Esophagus squamous epithelium (tissue), 5 donors: ENCODE data around the gene NAA60. TPM values are rescaled to one million over a fixed set of nuclear protein-coding genes. Genes with fewer than 3 reads are reported as not detected.

Experiments used
- DNase-seq: peaks from one replicate; lab custom pipeline; 2025; lab: John Stamatoyannopoulos, UW
- H3K27ac ChIP-seq, 4 donors: fragments of 200-600 bp; sonication (generic); one replicate each; pipeline ENCODE4 v1.5.1; 2016 to 2019; ENCODE audit warnings: mild to moderate bottlenecking in 1 of 4
- H3K27me3 ChIP-seq, 4 donors: fragments of 200-600 bp; sonication (generic); 1 replicate in 3 of 4; 2 replicates in 1 of 4; pipeline versions ENCODE4 v1.5.1 to v1.6.0; 2017 to 2021; ENCODE audit warnings: antibody characterized with exemption in 1 of 4
- H3K36me3 ChIP-seq, 3 donors: fragments of 200-600 bp; sonication (generic); one replicate each; pipeline ENCODE4 v1.5.1; 2016 to 2019
- H3K4me1 ChIP-seq, 3 donors: fragments of 200-600 bp; sonication (generic); one replicate each; pipeline ENCODE4 v1.5.1; 2017 to 2019
- H3K4me3 ChIP-seq, 4 donors: fragments of 200-600 bp; sonication (generic); 1 replicate in 3 of 4; 2 replicates in 1 of 4; pipeline ENCODE4 v1.5.1; 2016 to 2019; ENCODE audit warnings: mild to moderate bottlenecking in 2 of 4, moderate library complexity in 1 of 4
- H3K9me3 ChIP-seq, 3 donors: fragments of 200-600 bp; sonication (generic); one replicate each; pipeline ENCODE4 v1.5.1; 2016 to 2019
- POLR2A ChIP-seq, 4 donors: fragments of 450-650 bp; IDR thresholded peaks; one replicate each; pipeline ENCODE4 v1.6.1; 2017; ENCODE audit warnings: antibody characterized with exemption in 4 of 4, mild to moderate bottlenecking in 4 of 4, moderate library complexity in 3 of 4
- WGBS, 2 donors: methylation state at CpG; one replicate each; pipeline ENCODE4 v1.1.5; 2018; 5-methylcytosine and 5-hydroxymethylcytosine counted together
- intact Hi-C: fragments of 100-400 bp; cut with DNase I; formaldehyde crosslinking; loops from one replicate; pipeline ENCODE4 v1.15.0; 2022
- total RNA-seq, 4 donors: library from RNA; depleted of rRNA; stranded (reverse); fragments of >200 nt; gene quantifications; one replicate each; pipeline ENCODE4 v1.1.0, GENCODE V29; 2016
- TF ChIP-seq, protein P1 (sequence below), 6 experiments: fragments of 450-650 bp in 4 of 6; fragments of 200-600 bp in 2 of 6; sonication (generic) in 2 of 6; IDR thresholded peaks; one replicate each; pipeline ENCODE4 v1.5.1; 2016 to 2019; ENCODE audit warnings: antibody characterized with exemption in 6 of 6, mild to moderate bottlenecking in 4 of 6, moderate library complexity in 4 of 6
- donor health status: DM: yes; HTN: yes; CAD: no.

The NAA60 gene
- total RNA-seq, 4 donors from 2014 or later, result 21.0 to 31.6 (median 23.7) TPM

DNA sequence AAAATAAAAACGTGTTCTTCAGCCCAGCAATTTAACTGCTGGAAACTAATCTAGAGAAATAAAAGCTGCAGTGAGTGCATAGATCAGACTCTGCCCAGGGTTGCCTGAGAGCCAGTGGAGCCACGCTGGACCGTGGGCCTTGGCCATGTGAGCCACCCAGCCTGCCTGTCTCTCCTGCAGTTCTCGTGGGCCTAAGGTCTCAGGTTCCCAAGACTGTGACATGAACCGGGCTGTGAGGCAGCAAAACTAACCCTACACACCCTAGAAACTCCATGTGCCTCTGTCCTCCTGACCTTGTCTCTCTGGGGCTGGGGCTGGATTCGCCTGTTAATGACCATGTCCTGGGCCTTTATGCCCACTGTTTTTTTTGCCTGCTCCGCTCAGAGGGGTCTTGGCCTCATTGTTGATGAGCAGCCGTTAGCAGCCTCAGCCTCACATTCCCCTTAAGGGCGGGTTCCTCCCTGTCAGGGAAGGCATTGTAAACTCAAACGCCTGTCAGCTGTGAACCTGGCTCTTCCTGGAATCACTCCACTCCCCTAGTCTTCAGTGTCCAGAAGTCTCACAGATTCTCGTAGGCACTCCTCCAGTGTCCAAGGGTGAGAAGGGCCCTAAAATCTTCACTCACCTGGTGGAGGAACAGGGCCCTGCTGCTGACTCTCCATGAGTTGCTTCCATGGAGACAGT, 34.9 kb downstream of the NAA60 start:
- H3K36me3 ChIP-seq, result peaks cover 14 to 78% (median 25%) of the 10 kb centered on the region in 3 donors
- TF ChIP-seq POLR2A (IDR thresholded peaks at IDR 0.05), result no peak
- TF ChIP-seq, protein P1, sequence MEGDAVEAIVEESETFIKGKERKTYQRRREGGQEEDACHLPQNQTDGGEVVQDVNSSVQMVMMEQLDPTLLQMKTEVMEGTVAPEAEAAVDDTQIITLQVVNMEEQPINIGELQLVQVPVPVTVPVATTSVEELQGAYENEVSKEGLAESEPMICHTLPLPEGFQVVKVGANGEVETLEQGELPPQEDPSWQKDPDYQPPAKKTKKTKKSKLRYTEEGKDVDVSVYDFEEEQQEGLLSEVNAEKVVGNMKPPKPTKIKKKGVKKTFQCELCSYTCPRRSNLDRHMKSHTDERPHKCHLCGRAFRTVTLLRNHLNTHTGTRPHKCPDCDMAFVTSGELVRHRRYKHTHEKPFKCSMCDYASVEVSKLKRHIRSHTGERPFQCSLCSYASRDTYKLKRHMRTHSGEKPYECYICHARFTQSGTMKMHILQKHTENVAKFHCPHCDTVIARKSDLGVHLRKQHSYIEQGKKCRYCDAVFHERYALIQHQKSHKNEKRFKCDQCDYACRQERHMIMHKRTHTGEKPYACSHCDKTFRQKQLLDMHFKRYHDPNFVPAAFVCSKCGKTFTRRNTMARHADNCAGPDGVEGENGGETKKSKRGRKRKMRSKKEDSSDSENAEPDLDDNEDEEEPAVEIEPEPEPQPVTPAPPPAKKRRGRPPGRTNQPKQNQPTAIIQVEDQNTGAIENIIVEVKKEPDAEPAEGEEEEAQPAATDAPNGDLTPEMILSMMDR (IDR thresholded peaks at IDR 0.05), result no peak
- H3K27ac ChIP-seq, result no peak overlapping the region
- no peak overlapping the region for H3K4me3 ChIP-seq
- DNase-seq, result no peak
- H3K4me1 ChIP-seq, result no peaks in the 10 kb centered on the region
- H3K27me3 ChIP-seq, result no peaks in the 10 kb centered on the region
- H3K9me3 ChIP-seq, result no peaks in the 10 kb centered on the region
- intact Hi-C loops, result no loop called here
- whole genome bisulfite sequencing, 2 donors, result 88 to 89% methylated on average over 7 to 8 of the region's 11 CpGs

GRCh38 chr16:3479654-3480216, 36.3 kb downstream of the NAA60 start:
- TF ChIP-seq, protein P1 (IDR thresholded peaks at IDR 0.05), result no peak
- TF ChIP-seq POLR2A (IDR thresholded peaks at IDR 0.05), result no peak
- DNase-seq, result no peak
- Histone ChIP-seq H3K4me1 (no peaks in the 10 kb centered on the region), H3K9me3 (no peaks in the 10 kb centered on the region), H3K27me3 (no peaks in the 10 kb centered on the region), H3K36me3 (peaks cover 23 to 92% (median 39%) of the 10 kb centered on the region in 3 donors), H3K4me3 (no peak overlapping the region), H3K27ac (no peak overlapping the region)
- intact Hi-C loops, result no loop called here
- 82 to 87% methylated on average over 8 to 12 of the region's 12 CpGs for WGBS, 2 donors

- H3K27ac ChIP-seq, result no peak overlapping the region
- H3K9me3 ChIP-seq, result no peaks in the 10 kb centered on the region
- WGBS, 2 donors, result 74 to 76% methylated on average over 12 to 16 of the region's 18 CpGs
- no peaks in the 10 kb centered on the region for H3K27me3 ChIP-seq
- H3K36me3 ChIP-seq, result peaks cover 37 to 99% (median 53%) of the 10 kb centered on the region in 3 donors
- TF ChIP-seq POLR2A (IDR thresholded peaks at IDR 0.05), result no peak
- TF ChIP-seq, protein P1 (IDR thresholded peaks at IDR 0.05), result no peak
- no peak for DNase-seq
- no peak overlapping the region for H3K4me3 ChIP-seq
- H3K4me1 ChIP-seq, result no peaks in the 10 kb centered on the region
- intact Hi-C loops, result no loop called here
Observed at GRCh38 chr16:3480901-3481695, 37.6 kb downstream of the NAA60 start.

DNA sequence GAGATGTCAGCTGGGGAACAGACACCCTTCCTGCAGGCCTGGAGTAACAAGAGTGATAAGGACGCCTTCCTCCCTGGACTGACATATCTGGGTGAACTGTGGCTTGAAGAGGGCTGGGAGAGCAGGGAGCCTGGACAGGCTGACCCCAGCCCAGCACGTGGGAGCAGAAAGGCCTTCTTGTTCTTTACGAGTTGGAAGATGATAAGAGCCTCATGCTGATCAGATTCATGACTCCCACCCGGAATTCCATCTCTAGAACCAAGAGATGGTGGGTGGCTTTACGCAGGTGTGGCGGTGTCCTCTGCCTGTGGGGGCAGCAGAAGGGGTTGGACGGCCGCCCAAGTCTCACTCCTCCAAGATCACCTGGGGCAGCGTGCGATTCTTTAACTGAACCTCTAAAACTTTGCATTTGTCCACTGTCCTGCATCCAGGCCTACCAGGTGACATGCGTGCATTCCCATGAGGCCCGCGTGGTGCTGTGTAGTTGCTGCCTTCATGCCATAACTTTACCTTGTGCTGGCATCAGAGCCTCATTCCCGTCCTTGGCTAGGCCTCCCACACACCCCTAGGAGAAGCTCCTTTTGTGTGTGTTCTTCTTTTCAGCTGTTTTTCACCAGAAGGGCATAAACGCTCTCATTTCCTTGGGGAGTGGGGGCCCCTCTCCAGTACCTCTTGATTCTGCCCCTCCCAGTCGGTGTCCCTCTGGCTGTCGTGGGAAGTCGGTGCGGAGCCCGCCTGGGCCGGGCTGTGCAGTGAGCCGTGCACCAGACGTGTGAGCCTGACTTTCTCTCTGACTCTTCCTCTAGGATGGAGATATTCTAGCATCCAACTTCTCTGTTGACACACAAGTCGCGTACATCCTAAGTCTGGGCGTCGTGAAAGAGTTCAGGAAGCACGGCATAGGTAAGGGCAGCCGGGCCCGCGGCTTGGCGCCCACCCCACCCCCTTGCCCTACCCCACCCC, 38.5 kb downstream of the NAA60 start:
- H3K36me3 ChIP-seq, result peaks cover 38 to 99% (median 61%) of the 10 kb centered on the region in 3 donors
- WGBS, 2 donors, result 89 to 94% methylated on average over 15 to 17 of the region's 32 CpGs
- no peak for DNase-seq
- no peaks in the 10 kb centered on the region for H3K4me1 ChIP-seq
- no peaks in the 10 kb centered on the region for H3K27me3 ChIP-seq
- TF ChIP-seq POLR2A (IDR thresholded peaks at IDR 0.05), result no peak
- TF ChIP-seq, protein P1 (IDR thresholded peaks at IDR 0.05), result no peak
- no peak overlapping the region for H3K27ac ChIP-seq
- no peak overlapping the region for H3K4me3 ChIP-seq
- intact Hi-C loops, result no loop called here
- H3K9me3 ChIP-seq, result no peaks in the 10 kb centered on the region
